T-helper 2 cell treated with Interferon-gamma antibody and Interleukin-4, amounts not matched to agents 100 ng/mL and 5 ng/mL, for 36 hours (primary cell): ENCODE data around the gene CETP. TPM values are rescaled to one million over a fixed set of nuclear protein-coding genes. Genes with fewer than 3 reads are reported as not detected.
"Not testable (repeated sequence)": the region's sequence is repeated elsewhere in the genome, so short reads cannot be mapped to it uniquely, and the experiment has no call there.

Source experiments
- intact Hi-C: fragments of 100-400 bp; cut with micrococcal nuclease; formaldehyde crosslinking; loops from one replicate; pipeline ENCODE4 v1.15.1; 2023
- total RNA-seq: library from RNA; stranded (reverse); gene quantifications from 2 replicates; pipeline ENCODE4 v1.2.3, GENCODE V29; 2022

CETP gene
- total RNA-seq, 1 donor from 2014 or later, result not detected

DNA sequence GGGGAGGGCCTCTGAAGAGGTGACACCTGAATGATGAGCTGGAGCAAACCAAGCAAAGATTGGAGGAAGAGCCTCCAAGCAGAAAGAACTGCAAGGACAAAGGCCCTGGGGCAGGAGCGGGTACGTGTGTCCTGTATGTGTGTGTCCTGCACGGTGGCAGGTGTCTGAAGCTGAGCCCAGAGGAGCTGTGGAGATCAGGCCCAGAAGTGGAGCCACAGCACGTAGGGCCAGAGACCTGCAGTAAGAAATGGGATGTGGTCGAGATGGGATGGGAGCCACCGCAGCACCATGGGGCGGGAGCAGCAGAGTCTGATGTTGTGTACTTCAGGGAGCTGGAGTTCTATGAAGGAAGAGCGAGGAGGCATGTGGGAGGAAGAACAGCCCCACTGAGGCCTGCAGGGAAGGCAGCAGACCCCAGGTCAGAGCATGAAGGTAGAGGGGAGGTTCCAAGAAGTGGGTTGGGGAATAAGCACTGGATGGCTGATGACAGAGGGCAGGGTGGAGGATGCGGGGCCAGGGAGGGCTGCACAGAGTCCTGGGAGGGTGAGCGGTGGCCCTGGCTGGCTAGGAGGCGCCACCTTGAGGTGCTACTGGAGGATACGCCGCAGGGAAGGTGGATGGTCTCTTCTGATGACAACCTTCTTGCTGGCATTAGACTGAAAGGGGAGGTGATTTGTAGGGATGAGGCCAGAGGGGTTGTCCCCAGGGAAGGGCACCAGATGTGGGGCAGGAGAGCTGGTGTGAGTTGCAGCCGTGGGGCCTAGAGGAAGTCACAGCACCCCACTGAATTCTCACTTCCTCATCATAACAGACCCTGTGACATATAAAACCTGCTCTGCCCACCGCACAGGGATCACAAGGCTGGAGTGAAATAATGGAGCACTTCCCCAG, 10.6 kb upstream of the CETP start:
- intact Hi-C loops, result loop anchor here (1.0 kb wide), 2 partner anchors 84 to 158 kb away; no protein-coding TSS in a partner anchor

DNA sequence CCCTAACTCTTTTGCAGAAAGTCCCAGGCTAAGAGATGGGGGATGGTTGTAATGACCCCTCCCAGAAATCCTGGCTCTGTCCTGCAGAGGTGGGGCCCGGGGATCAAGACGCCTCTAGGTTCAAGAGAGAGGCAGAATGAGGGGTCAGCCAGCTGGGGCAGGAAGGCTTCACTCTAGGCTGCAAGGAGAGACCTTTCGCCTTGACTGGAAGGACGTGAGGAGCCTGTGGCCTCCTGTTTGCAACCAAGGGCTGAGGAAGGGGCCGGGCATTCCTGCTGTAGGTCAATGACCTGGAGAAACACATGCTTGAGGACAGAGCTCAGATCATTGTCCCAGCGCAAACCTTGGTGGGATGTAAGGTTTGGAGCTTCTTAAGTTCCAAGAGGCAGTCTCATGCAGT, 8.7 kb upstream of the CETP start:
- intact Hi-C loops, result no loop called here

DNA sequence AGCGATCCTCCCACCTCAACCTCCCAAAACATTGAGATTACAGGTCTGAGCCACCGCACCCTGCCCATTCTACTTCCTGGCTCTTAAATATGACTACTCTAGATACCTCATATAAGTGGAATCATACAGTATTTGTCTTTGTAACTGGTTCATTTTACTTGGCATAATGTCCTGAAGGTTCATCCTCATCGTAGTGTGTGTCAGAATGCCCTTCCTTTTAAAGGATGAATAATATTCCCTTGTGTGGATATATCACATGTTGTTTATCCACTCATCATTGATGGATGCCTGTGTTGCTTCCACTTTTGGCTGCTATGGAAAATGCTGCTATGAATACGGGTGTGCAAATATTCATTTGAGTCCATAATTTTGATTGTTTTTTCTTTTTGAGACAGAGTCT, 5.7 kb upstream of the CETP start:
- intact Hi-C loops, result no loop called here

DNA sequence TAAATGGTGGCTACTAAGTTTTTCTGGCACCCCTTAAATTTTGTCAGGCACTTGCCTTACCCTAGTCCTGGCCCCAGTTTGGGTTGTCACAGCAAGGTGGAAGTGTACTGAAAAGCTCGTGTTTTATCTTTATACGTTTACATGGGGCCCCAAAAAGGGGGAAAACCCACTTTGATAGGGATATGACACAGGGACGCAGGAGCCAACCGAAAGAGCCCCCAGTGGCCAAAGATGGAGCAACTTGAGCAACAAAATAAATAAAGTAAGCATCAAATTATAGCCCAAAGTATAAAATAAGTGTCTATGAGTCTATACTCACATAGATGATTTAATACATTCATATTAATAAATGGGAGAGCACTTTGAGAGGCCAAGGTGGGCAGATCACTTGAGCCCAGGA, 5.0 kb upstream of the CETP start:
- intact Hi-C loops, result no loop called here

DNA sequence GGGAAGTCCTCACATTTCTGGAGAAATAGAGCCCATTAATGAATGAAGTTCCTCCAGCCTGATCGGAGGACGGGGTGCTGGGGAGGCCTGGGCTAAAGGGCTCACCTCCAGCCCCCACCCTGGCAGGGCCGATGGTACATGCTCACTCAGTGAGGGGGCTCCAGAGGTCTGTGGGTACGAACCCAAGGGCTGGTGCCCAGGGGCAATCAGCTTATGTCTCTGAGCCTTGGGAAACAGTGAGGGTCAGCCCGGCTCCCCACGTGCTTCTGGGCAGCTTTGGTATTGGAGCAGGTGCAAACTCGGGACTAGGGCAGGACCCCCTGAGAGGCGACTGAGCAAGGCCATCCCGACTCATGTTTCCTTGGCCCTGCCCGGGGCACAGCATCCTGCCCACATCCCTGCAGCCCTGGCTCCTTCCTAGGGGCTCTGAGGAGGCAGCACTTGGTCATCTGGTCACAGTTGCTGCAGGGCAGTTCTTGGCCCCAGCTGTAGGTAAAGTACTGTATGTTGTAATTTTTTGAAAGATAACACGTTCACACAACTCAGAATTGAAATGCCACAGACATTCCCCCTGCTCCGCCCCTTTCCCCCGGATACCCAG, 969 bp upstream of the CETP start:
- intact Hi-C loops, result no loop called here

DNA sequence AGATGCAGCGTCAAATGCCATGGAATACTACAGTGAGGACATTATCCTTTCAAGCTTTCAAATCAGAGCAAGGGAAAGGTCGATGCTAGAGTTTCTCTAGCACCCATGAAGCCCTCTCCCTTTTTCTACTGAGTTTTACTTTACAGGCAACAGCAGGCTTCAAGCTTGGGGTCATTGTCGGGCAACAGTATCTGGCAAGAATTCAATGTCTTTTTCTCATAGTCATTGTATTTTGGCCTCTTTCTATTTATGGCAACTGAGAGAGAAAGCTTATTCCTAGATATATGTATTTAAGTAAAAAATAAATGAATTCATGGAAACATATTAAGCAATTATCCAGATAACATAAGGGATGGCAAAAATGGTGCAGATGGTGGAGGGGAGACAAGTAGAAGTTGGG, 364 bp upstream of the CETP start:
- intact Hi-C loops, result no loop called here

DNA sequence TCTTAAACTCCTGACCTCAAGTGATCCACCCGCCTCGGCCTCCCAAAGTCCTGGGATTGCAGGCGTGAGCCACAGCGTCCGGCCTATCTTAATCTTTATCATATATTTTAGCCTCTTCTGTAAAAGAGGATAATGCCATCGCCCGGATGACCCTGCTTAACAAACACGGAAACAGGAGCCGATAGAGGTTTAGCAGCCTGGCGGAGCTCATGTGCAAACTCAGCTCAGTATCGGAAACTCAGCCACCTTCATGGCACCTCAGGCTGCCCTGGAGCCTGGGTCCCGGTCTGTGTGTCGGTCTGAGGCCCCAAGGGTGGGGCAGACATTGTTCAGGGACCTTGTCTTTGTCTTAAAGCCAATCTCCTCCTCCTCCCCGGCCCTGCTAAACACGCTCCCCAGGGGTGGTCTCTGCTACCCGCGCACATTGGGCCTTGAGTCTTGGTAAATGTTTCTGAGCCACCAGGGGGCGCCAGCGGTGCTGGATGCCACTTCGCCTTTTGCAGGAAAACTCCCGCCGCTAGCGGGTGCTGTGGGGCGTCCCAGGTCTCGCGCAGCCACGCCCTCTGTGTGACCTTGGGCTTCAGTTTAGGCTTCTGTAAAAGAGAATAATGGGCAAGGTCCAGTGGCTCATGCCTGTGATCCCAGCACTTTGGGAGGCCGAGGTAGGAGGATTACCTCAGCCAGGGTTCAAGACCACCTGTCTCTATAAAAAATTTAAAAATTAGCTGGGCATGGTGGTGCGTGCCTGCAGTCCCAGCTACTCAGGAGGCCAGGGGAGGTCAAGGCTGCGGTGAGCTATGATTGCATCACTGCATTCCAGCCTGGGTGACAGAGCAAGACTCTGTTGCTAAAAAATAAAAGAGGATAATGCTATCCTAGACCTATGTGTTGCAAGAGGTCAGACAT, 2.7 kb downstream of the CETP start:
- intact Hi-C loops, result loop anchor here (1.0 kb wide), 4 partner anchors 26 to 204 kb away; no protein-coding TSS in a partner anchor

DNA sequence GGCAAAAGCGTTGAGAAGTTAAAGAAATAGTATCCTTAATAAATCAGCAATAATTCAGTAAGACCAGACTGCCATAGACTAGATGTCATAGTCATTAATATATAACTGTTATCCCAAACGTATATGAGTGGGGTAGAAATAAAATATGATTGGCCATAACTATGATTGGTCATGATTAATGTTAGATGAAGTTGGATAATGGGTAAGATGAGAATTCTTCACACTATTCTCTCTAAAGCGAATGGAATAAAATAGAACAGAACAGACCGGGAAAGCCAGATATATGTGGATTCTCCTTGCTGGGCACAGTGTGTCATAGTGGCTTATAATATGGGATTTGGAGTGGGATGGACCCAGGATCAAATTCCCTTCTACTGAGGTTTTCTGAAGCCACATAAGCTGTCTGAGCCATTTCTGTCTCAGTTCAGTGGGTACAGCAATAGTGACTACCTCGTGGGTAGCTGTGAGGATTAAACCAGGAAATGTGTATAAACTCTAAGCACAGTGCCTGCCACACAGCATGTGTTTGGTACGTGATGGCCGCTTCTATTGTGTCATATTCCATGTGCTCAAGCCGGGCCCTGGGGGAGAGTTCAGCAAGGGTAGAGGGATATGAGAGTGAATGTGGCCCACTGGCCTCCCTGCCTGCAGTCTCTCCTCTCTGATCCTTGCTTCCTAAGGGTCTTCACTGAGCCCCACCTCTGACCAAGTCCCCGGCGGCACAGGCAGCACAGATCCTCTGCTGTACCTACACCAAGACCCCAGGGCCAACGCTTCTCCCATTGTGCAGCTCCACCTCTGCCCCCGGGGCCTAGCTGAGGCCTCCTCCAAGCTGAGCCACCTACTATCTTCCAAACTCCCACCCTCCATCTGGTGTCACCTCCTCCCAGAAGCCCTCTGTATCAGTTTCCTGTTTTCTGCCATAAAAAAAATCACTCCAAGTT, 3.7 kb downstream of the CETP start:
- intact Hi-C loops, result no loop called here

DNA sequence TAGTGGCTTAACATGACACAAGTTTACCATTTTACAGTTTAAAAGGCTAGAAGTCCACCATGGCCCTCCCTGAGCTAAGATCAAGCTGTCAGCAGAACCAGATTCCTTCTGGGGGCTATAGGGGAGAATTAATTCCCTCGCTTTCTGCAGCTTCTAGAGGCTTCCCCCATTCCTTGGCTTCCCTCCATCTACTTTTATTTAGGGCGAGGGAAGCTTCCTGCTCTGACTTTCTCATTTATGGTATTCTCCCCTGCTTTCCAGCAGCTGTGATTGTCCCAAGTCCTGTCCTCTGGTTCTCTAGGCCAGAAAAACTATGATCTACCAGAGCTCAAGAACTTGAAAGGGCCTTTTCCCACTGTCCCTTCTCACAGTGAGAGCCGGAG, 4.3 kb downstream of the CETP start:
- intact Hi-C loops, result no loop called here

DNA sequence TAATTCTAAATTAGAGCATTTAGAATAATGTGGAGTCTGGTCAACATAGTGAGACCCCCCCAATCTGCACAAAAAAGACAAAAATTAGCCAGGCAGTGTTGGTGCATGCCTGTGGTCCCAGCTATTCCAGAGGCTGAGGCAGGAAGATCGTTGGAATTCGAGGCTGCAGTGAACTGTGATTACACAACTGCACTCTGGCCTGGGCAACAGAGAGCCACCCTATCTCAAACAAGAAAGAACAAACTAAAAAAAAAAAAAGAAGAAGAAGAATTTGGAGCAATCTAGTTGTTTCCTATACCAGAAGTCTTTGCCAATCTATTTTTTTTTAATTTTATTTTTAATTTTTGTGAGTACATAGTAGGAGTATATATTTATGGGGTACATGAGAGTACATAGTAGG, 6.0 kb downstream of the CETP start:
- intact Hi-C loops, result no loop called here

DNA sequence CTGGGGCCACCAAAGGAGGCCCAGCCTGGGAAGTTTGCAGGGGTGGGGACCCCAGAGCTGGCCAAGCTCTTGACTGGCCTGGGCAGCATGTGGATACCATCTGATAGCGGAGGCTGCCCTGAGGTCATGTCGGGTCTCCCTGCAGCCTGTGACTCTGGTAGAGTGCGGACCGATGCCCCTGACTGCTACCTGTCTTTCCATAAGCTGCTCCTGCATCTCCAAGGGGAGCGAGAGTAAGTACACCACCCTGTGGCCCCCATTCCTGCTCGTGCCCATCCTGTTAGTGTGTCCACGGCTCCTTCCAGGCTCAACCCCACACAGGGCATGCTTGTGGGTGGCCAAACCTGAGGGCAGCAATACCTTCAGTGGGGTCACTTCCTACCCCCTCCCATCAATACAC, 8.0 kb downstream of the CETP start:
- intact Hi-C loops, result no loop called here

DNA sequence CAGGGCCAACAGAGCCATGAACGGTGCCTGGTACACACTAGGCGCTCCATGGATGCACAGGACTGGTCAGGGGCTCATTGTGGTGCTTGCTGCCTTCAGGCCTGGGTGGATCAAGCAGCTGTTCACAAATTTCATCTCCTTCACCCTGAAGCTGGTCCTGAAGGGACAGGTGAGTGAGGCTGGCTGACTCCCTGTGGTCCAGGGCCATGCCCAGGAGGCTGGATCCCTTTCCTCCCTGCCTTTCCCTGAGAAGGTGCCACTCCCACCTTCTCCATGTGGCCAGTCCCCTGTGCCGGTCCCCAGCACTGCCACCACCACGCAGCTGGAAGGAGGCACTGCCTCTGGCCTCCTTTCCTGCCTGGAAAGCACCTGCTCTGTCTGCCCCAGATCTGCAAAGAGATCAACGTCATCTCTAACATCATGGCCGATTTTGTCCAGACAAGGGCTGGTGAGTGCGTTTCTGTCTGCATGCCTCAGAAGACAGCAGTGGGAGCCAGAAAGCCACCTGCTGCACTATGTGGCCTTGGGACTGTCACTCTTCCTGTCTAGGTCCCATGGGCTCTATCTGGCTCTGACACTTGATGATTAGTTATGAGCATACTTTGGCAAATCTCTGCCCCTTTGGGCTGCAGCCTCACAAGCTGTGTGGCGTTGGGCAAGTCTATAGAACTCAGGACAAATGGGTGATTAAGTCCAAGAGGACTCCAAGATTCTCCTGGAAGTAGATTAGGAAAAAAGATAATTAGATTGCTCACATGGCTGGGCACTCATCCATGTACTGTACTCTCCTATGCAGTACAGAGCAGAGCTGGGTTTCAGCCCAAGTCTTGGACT, 9.4 kb downstream of the CETP start:
- intact Hi-C loops, result no loop called here

DNA sequence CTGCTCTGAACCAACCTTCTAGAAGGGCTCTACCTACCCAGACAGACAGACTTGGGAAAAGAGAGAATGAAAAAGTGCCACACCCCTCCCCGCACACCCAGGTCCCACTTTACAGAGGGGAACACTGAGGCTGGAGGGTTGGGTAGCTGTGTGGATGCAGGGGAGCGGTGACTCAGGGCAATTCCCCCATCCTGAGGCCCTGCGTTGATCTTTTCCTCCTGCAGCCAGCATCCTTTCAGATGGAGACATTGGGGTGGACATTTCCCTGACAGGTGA, 10.0 kb downstream of the CETP start:
- intact Hi-C loops, result no loop called here

DNA sequence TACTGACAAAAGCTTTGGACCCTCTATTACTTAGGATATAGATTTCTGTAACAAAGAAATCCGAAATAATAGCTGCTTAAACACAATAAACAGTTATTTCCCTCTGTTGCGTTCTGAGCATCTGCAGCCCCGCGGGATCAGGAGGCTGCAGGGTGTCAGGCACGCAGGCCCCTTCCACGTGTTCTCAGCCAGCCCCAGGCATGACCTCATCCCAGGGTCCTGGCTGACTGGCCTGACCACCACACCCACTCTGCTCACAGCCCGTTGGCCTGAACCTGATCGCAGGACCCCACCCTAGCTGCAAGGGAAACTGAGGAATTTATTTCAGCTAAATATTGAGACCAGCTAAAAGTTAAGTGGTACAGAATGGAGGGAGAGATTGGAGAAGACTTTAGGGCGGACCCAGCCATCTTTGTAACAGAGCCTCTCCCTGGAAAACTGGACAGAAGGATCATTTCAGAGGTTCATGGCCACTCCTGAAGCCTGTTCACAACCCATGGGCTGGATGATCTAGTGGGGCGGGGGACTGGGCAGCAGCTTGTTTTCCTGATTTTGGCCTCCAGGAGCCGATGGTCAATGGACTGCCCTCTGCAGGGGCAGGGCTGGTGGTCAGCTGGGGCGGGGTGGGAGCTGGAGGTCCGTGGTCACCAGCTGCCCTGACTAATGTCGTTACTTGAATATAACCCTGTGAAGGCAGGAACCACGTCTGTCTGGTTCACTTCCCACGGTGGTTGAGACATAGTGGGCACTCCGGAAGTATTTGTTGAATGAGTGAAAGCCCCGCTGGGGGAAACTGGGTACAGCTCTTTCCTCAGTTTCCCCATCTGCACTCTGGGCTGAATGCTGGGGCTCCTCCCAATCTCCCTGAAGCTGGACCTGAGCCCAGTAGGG, 10.9 kb downstream of the CETP start:
- intact Hi-C loops, result no loop called here

DNA sequence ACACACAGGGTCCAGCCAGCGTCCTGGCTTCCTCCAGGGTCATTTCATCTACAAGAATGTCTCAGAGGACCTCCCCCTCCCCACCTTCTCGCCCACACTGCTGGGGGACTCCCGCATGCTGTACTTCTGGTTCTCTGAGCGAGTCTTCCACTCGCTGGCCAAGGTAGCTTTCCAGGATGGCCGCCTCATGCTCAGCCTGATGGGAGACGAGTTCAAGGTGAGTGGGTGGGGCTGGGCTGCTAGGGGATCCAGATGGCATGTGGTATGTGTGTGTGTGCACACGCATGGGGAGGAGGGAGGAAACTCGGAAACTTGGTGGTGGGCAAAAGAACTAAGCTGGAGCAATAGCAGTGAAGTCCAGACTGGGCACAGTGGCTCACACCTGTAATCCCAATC, 11.5 kb downstream of the CETP start:
- intact Hi-C loops, result no loop called here

DNA sequence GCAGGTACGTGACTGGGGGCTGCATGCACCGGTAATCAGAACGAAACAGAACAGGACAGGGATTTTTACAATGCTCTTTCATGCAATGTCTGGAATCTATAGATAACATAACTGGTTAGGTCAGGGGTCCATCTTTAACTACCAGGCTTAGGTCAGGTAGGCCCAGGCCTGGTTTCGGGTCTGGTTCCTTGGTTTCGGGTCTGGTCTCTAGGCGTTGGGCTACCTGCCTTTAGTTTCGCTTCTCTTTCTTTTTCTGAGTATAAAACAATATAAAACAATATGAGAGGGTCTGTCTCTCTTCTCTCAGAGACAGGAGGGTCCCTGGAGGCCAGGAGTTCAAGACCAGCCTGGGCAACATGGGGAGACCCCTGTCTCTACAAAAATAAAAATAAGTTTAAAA, 12.1 kb downstream of the CETP start:
- intact Hi-C loops, result not testable (repeated sequence)

DNA sequence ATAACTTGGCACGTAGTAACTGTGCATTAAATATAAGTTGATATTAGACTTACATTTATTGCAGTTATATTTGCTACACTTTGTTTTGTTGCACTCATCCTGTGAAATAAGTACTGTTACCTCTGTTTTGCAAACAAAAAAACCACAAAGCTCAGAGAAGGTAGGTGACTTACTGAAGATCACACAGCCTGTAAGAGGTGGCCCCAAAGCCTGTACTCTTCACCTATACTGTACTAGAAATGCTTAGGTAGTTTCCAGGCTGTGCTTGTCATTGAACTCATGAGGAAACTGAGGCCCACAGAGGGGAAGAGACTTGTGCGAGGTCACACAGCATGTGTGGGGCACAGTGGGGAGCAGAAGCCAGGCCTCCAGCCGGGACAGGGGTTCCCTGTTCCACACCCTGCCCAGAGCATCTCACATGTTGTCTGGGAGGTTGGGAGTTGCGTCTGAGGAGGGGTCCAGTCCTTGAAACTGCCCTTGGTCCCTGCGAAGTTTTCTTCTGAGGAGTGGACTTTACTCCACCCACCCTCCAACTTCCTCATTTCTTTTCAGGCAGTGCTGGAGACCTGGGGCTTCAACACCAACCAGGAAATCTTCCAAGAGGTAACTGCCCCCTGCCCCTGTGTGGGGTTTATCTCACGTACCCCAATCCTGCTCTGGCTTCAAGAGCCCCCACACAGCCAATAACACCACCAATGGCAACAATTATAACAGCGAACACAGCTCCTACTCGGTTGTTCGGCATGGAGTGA, 13.0 kb downstream of the CETP start:
- intact Hi-C loops, result no loop called here

DNA sequence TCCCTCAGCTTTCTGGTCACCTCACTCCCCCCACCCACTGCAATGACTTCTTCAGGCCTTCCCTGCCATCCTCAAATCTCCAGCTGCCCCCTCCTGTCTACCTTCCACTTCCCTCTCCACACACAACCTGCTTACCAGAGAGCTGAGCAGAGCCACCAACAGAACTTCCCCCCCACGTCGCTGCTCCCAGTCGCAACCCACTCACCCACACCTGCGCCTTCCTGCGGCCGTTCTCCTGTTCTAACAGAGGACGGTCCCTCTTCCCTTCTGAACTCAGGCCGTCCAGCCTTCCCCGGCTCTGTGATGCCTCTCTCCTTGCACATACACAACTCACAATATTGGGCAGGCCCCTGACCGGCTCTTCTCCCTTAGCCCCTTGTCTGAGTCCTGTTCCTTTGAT, 14.0 kb downstream of the CETP start:
- intact Hi-C loops, result no loop called here
